OCI-LY7 (cell line): ENCODE data around the gene FAM110D. TPM values are rescaled to one million over a fixed set of nuclear protein-coding genes. Genes with fewer than 3 reads are reported as not detected.
A peak's percentile ranks its signal among the peaks of the same experiment; 100 is the strongest.

Experiments
- BruUV-seq: library from RNA; stranded (reverse); fragments of 400-500 nt; replicated peaks from 2 replicates; lab custom pipeline; 2021; lab: Mats Ljungman, UMichigan
- CTCF ChIA-PET: fragments of 300-600 bp; sonication (Branson Sonifier 250); formaldehyde crosslinking; loops from one replicate; lab custom pipeline; 2022; ENCODE audit warnings: antibody characterized with exemption; ENCODE audit not compliant: unreplicated experiment; lab: Charles Lee
- POLR2A ChIA-PET: fragments of 300-600 bp; sonication (Branson Sonifier 250); formaldehyde crosslinking; loops from one replicate; lab custom pipeline; 2022; ENCODE audit warnings: antibody characterized with exemption; lab: Charles Lee
- DNase-seq: peaks from one replicate; pipeline ENCODE4 v3.0.0-alpha.2; 2015; ENCODE audit warnings: low spot score
- H2AFZ ChIP-seq: fragments of 200-600 bp; sonication (generic), shearing (Covaris generic); 2 replicates; pipeline ENCODE4 v1.6.1; 2014; ENCODE audit warnings: mild to moderate bottlenecking, antibody characterized with exemption, low read length, moderate library complexity
- H3K27ac ChIP-seq: fragments of 200-600 bp; sonication (generic); 2 replicates; pipeline ENCODE4 v1.5.1; 2014; ENCODE audit warnings: mixed run types, low read depth, mild to moderate bottlenecking, moderate library complexity, low read length, inconsistent platforms; ENCODE audit not compliant: poor library complexity, severe bottlenecking
- H3K36me3 ChIP-seq: fragments of 200-600 bp; sonication (generic); 2 replicates; pipeline ENCODE4 v1.6.1; 2014; ENCODE audit warnings: mild to moderate bottlenecking, antibody characterized with exemption, low read length, moderate library complexity, mixed read lengths; ENCODE audit not compliant: insufficient read depth
- H3K4me1 ChIP-seq: fragments of 200-600 bp; sonication (generic); 2 replicates; pipeline ENCODE4 v1.5.1; 2014; ENCODE audit warnings: mild to moderate bottlenecking, low read length; ENCODE audit not compliant: insufficient read depth, poor library complexity, severe bottlenecking
- H3K4me2 ChIP-seq: fragments of 200-600 bp; sonication (generic); 2 replicates; pipeline ENCODE4 v1.6.1; 2014; ENCODE audit warnings: mild to moderate bottlenecking, low read length
- H3K4me3 ChIP-seq: fragments of 200-600 bp; sonication (generic); 2 replicates; pipeline ENCODE4 v1.5.1; 2014; ENCODE audit warnings: mild to moderate bottlenecking, low read depth, low read length; ENCODE audit not compliant: poor library complexity, severe bottlenecking
- H3K79me2 ChIP-seq: fragments of 200-600 bp; sonication (generic); 2 replicates; pipeline ENCODE4 v1.6.1; 2016; ENCODE audit warnings: low read depth, mild to moderate bottlenecking, low read length, moderate library complexity, mixed read lengths; ENCODE audit not compliant: insufficient read depth
- H3K9me2 ChIP-seq: fragments of 200-600 bp; sonication (generic); 2 replicates; pipeline ENCODE4 v1.6.1; 2016; ENCODE audit warnings: mild to moderate bottlenecking, low read length, mixed read lengths; ENCODE audit not compliant: insufficient read depth
- H3K9me3 ChIP-seq: fragments of 200-600 bp; sonication (generic); 2 replicates; pipeline ENCODE4 v1.6.1; 2014; ENCODE audit warnings: mild to moderate bottlenecking, mixed run types, low read length, mixed read lengths
- H4K20me1 ChIP-seq: fragments of 200-600 bp; sonication (generic); 2 replicates; pipeline ENCODE4 v1.6.1; 2014; ENCODE audit warnings: mild to moderate bottlenecking, antibody characterized with exemption, low read length, moderate library complexity, mixed read lengths; ENCODE audit not compliant: insufficient read depth
- CTCF ChIP-seq: fragments of 200-600 bp; sonication (generic); conservative IDR thresholded peaks from 2 replicates; pipeline ENCODE4 v1.5.1; 2014; ENCODE audit warnings: mild to moderate bottlenecking, antibody characterized with exemption, low read length, moderate library complexity, mixed read lengths
- EZH2phosphoT487 ChIP-seq: fragments of 200-600 bp; sonication (generic); IDR thresholded peaks from 2 replicates; pipeline ENCODE4 v1.6.1; 2018; ENCODE audit warnings: low read depth, borderline replicate concordance, mild to moderate bottlenecking, mixed run types, antibody characterized with exemption, low read length, moderate library complexity, mixed read lengths
- intact Hi-C: fragments of 100-400 bp; cut with micrococcal nuclease; formaldehyde crosslinking; loops from one replicate; pipeline ENCODE4 v1.10.0; 2022; ENCODE audit not compliant: unreplicated experiment
- total RNA-seq, 2 experiments: library from RNA; depleted of rRNA in 1 of 2; stranded (reverse); fragments of >200 nt in 1 of 2; shearing (Covaris generic) in 1 of 2; gene quantifications; 2 replicates each; pipeline ENCODE4 v1.2.3, GENCODE V29; 2014 to 2022

FAM110D gene
- total RNA-seq, 2 experiments from 2014 or later = 0.11 TPM; not detected in 1

- ChIA-PET CTCF (no interaction called here), POLR2A (no interaction called here)
- Histone ChIP-seq H3K27ac (no peak overlapping the region), H3K9me2 (no peaks in the 10 kb centered on the region), H2AFZ (no peak overlapping the region), H4K20me1 (no peaks in the 10 kb centered on the region), H3K79me2 (peaks cover under 1% of the 10 kb centered on the region; the same call in 1 of the 2 replicates), H3K4me2 (no peak overlapping the region), H3K4me1 (peaks cover 4% of the 10 kb centered on the region), H3K4me3 (no peak overlapping the region), H3K36me3 (peaks cover 61% of the 10 kb centered on the region), H3K9me3 (no peaks in the 10 kb centered on the region)
- intact Hi-C loops = no loop called here
- no peak for TF ChIP-seq EZH2phosphoT487
- no peak for TF ChIP-seq CTCF
- BruUV-seq = no TSS peak
- DNase-seq = no peak
Measured at GRCh38 chr1:26119892-26120608, 38.8 kb upstream of the FAM110D start.

- Histone ChIP-seq H3K27ac (no peak overlapping the region), H3K79me2 (peaks cover 9% of the 10 kb centered on the region; the same call in 1 of the 2 replicates), H3K4me1 (peaks cover 25% of the 10 kb centered on the region), H3K4me2 (no peak overlapping the region), H3K36me3 (peaks cover 55% of the 10 kb centered on the region), H4K20me1 (no peaks in the 10 kb centered on the region), H3K9me3 (no peaks in the 10 kb centered on the region), H2AFZ (no peak overlapping the region), H3K4me3 (no peak overlapping the region), H3K9me2 (no peaks in the 10 kb centered on the region)
- POLR2A ChIA-PET = interaction anchor here (0.6 to 2.2 kb wide), 3 partner anchors 9 to 299 kb away, joined by 4 to 12 read pairs (median 6); partner anchors contain the start of gene PDIK1L
- no peak for DNase-seq
- TF ChIP-seq EZH2phosphoT487 = no peak
- no peak for TF ChIP-seq CTCF
- intact Hi-C loops = no loop called here
- CTCF ChIA-PET = no interaction called here
- TSS peak; percentile 12 for BruUV-seq
Measured at GRCh38 chr1:26121854-26122773, 36.8 kb upstream of the FAM110D start.
